Neuronal stem cell (in vitro differentiated cells): ENCODE data around the gene COPS7B.

Source experiments
- DNase-seq: peaks from one replicate; pipeline ENCODE4 v3.0.0-alpha.2; 2013; ENCODE audit warnings: low spot score
- H2AFZ ChIP-seq: one replicate; pipeline ENCODE4 v1.6.1; 2013; ENCODE audit warnings: mild to moderate bottlenecking, low read length, inconsistent platforms
- H2AK5ac ChIP-seq: 2 replicates; pipeline ENCODE4 v1.6.1; 2013; ENCODE audit warnings: low read depth, mild to moderate bottlenecking, inconsistent platforms, low read length, moderate library complexity, mixed read lengths
- H2BK120ac ChIP-seq: 2 replicates; pipeline ENCODE4 v1.6.1; 2013; ENCODE audit warnings: low read depth, mild to moderate bottlenecking, inconsistent platforms, low read length, moderate library complexity, mixed read lengths
- H2BK12ac ChIP-seq: one replicate; pipeline ENCODE4 v1.6.1; 2013; ENCODE audit warnings: low read length, inconsistent platforms
- H2BK15ac ChIP-seq: 2 replicates; pipeline ENCODE4 v1.6.1; 2013; ENCODE audit warnings: mild to moderate bottlenecking, low read length, inconsistent platforms, mixed read lengths
- H2BK5ac ChIP-seq: one replicate; pipeline ENCODE4 v1.6.1; 2013; ENCODE audit warnings: inconsistent platforms, mild to moderate bottlenecking, low read length, moderate library complexity
- H3K14ac ChIP-seq: one replicate; pipeline ENCODE4 v1.6.1; 2013; ENCODE audit warnings: low read length, inconsistent platforms
- H3K18ac ChIP-seq: 2 replicates; pipeline ENCODE4 v1.6.1; 2013; ENCODE audit warnings: low read length, inconsistent platforms
- H3K23ac ChIP-seq: 2 replicates; pipeline ENCODE4 v1.6.1; 2013; ENCODE audit warnings: low read depth, mild to moderate bottlenecking, mixed read lengths, low read length, inconsistent platforms; ENCODE audit not compliant: poor library complexity
- H3K27ac ChIP-seq: replicated peaks from 3 replicates; pipeline ENCODE4 v1.5.1; 2013; ENCODE audit warnings: low read length, inconsistent platforms
- H3K27me3 ChIP-seq, 3 experiments: 2 replicates each; pipeline ENCODE4 v1.6.1; 2013; ENCODE audit warnings: low read length in 3 of 3, mild to moderate bottlenecking in 2 of 3, inconsistent platforms in 1 of 3, low read depth in 1 of 3, mixed read lengths in 1 of 3, moderate library complexity in 1 of 3; ENCODE audit not compliant: control insufficient read depth in 3 of 3, insufficient read depth in 3 of 3
- H3K36me3 ChIP-seq, 2 donors: replicated peaks in 1 of 2; 2 replicates each; pipeline ENCODE4 v1.6.1; 2013; ENCODE audit warnings: low read length in 2 of 2; ENCODE audit not compliant: control insufficient read depth in 2 of 2, insufficient read depth in 2 of 2
- H3K4ac ChIP-seq: 2 replicates; pipeline ENCODE4 v1.6.1; 2013; ENCODE audit warnings: inconsistent platforms, mild to moderate bottlenecking, low read length, moderate library complexity
- H3K4me1 ChIP-seq, 2 donors: 1 replicate in 1 of 2; 2 replicates in 1 of 2; pipeline ENCODE4 v1.6.1; 2013; ENCODE audit warnings: low read length in 2 of 2, low read depth in 1 of 2; ENCODE audit not compliant: control insufficient read depth in 2 of 2, insufficient read depth in 1 of 2
- H3K4me2 ChIP-seq: one replicate; pipeline ENCODE4 v1.6.1; 2013; ENCODE audit warnings: mild to moderate bottlenecking, low read length, inconsistent platforms; ENCODE audit not compliant: insufficient read depth, poor library complexity, severe bottlenecking
- H3K4me3 ChIP-seq, 2 donors: 2 replicates each; pipeline ENCODE4 v1.5.1; 2013; ENCODE audit warnings: low read length in 2 of 2, mild to moderate bottlenecking in 2 of 2, inconsistent platforms in 1 of 2, moderate library complexity in 1 of 2
- H3K79me1 ChIP-seq: one replicate; pipeline ENCODE4 v1.6.1; 2013; ENCODE audit warnings: low read depth, mild to moderate bottlenecking, inconsistent platforms, low read length, moderate library complexity
- H3K9ac ChIP-seq: one replicate; pipeline ENCODE4 v1.6.1; 2013; ENCODE audit warnings: mild to moderate bottlenecking, low read depth, low read length, inconsistent platforms; ENCODE audit not compliant: poor library complexity
- H3K9me3 ChIP-seq, 2 donors: replicated peaks in 1 of 2; 2 replicates each; pipeline versions ENCODE3 to v1.6.1; 2013; ENCODE audit warnings: low read length in 2 of 2, mild to moderate bottlenecking in 2 of 2, inconsistent platforms in 1 of 2, low read depth in 1 of 2, mixed read lengths in 1 of 2, moderate library complexity in 1 of 2; ENCODE audit not compliant: control insufficient read depth in 2 of 2, insufficient read depth in 1 of 2
- H4K8ac ChIP-seq: one replicate; pipeline ENCODE4 v1.6.1; 2013; ENCODE audit warnings: low read depth, mild to moderate bottlenecking, inconsistent platforms, low read length, moderate library complexity
- H4K91ac ChIP-seq: one replicate; pipeline ENCODE4 v1.6.1; 2013; ENCODE audit warnings: low read length, low read depth, mild to moderate bottlenecking, inconsistent platforms; ENCODE audit not compliant: poor library complexity
- WGBS, 2 donors: extraction: QIAGEN DNeasy Blood & Tissue Kit; methylation state at CpG; one replicate each; pipeline ENCODE4 v1.1.7; 2013; ENCODE audit warnings: missing lambda C conversion rate in 2 of 2, mixed read lengths in 1 of 2; ENCODE audit not compliant: insufficient read length in 2 of 2, insufficient replicate concordance in 1 of 2; ENCODE audit errors: extremely low coverage in 2 of 2; 5-methylcytosine and 5-hydroxymethylcytosine counted together

Gene COPS7B

GRCh38 chr2:231751042-231751815 lies 35.0 kb upstream of the COPS7B start:
- Histone ChIP-seq H3K27me3 (no peaks in the 10 kb centered on the region), H2BK12ac (no peak overlapping the region), H3K4ac (no peak overlapping the region), H3K4me3 (no peak overlapping the region), H3K9me3 (no peaks in the 10 kb centered on the region), H2AK5ac (no peak overlapping the region), H3K36me3 (no peaks in the 10 kb centered on the region), H2BK120ac (no peak overlapping the region), H2AFZ (no peak overlapping the region), H2BK15ac (no peak overlapping the region), H3K4me2 (no peak overlapping the region), H2BK5ac (no peak overlapping the region), H3K23ac (no peak overlapping the region), H3K14ac (no peak overlapping the region), H4K91ac (no peak overlapping the region), H3K79me1 (no peaks in the 10 kb centered on the region), H3K18ac (no peak overlapping the region), H3K9ac (no peak overlapping the region), H3K4me1 (peaks cover 0 to 8% of the 10 kb centered on the region in 2 donors), H4K8ac (no peak overlapping the region), H3K27ac (no peak overlapping the region)
- DNase-seq, result no peak
- WGBS, 2 donors, result no CpG with 5 or more reads among the region's 4 CpGs

- Histone ChIP-seq H3K18ac (no peak overlapping the region), H2BK120ac (no peak overlapping the region), H3K36me3 (no peaks in the 10 kb centered on the region), H3K79me1 (no peaks in the 10 kb centered on the region), H2BK5ac (no peak overlapping the region), H4K8ac (no peak overlapping the region), H3K9ac (no peak overlapping the region), H4K91ac (no peak overlapping the region), H2AFZ (no peak overlapping the region), H3K27me3 (no peaks in the 10 kb centered on the region), H2AK5ac (no peak overlapping the region), H3K4me2 (no peak overlapping the region), H3K27ac (no peak overlapping the region), H3K9me3 (no peaks in the 10 kb centered on the region), H3K23ac (no peak overlapping the region), H3K4me3 (no peak overlapping the region), H2BK12ac (no peak overlapping the region), H3K4ac (no peak overlapping the region), H3K4me1 (peaks cover 0 to 5% of the 10 kb centered on the region in 2 donors), H2BK15ac (no peak overlapping the region), H3K14ac (no peak overlapping the region)
- no CpG with 5 or more reads among the region's 2 CpGs for WGBS, 2 donors
- no peak for DNase-seq
These were observed 34.2 kb upstream of the COPS7B start for GRCh38 chr2:231752061-231752460.

GRCh38 chr2:231761735-231762134 lies 24.5 kb upstream of the COPS7B start:
- Histone ChIP-seq H3K18ac (no peak overlapping the region), H2BK12ac (no peak overlapping the region), H2AK5ac (no peak overlapping the region), H2BK15ac (no peak overlapping the region), H2BK120ac (no peak overlapping the region), H4K8ac (no peak overlapping the region), H3K4me1 (peaks cover 2 to 15% of the 10 kb centered on the region in 2 donors), H2AFZ (no peak overlapping the region), H4K91ac (no peak overlapping the region), H3K36me3 (no peaks in the 10 kb centered on the region), H3K27me3 (no peaks in the 10 kb centered on the region), H3K9me3 (no peaks in the 10 kb centered on the region), H3K4me3 (no peak overlapping the region), H3K79me1 (no peaks in the 10 kb centered on the region), H2BK5ac (no peak overlapping the region), H3K27ac (no peak overlapping the region), H3K23ac (no peak overlapping the region), H3K4me2 (no peak overlapping the region), H3K14ac (no peak overlapping the region), H3K9ac (no peak overlapping the region), H3K4ac (no peak overlapping the region)
- DNase-seq, result no peak
- WGBS, 2 donors, result no CpG with 5 or more reads among the region's 2 CpGs

GRCh38 chr2:231764124-231764523 lies 22.1 kb upstream of the COPS7B start:
- DNase-seq, result no peak
- Histone ChIP-seq H3K9me3 (no peaks in the 10 kb centered on the region), H3K4me2 (no peak overlapping the region), H2BK15ac (no peak overlapping the region), H3K79me1 (no peaks in the 10 kb centered on the region), H3K4me3 (no peak overlapping the region), H3K27ac (no peak overlapping the region), H2BK12ac (no peak overlapping the region), H3K4ac (no peak overlapping the region), H3K27me3 (no peaks in the 10 kb centered on the region), H3K4me1 (peaks cover 2 to 15% of the 10 kb centered on the region in 2 donors), H2AK5ac (no peak overlapping the region), H2BK5ac (no peak overlapping the region), H4K8ac (no peak overlapping the region), H3K36me3 (no peaks in the 10 kb centered on the region), H3K18ac (no peak overlapping the region), H3K23ac (no peak overlapping the region), H3K14ac (no peak overlapping the region), H2AFZ (no peak overlapping the region), H4K91ac (no peak overlapping the region), H2BK120ac (no peak overlapping the region), H3K9ac (no peak overlapping the region)
